Prostate gland (tissue), 2 donors: ENCODE results near the gene SYDE1.

Experiments
- POLR2AphosphoS5 ChIP-seq: sonication (generic); formaldehyde crosslinking; IDR thresholded peaks from one replicate; pipeline ENCODE4 v1.6.1; 2017; ENCODE audit warnings: antibody characterized with exemption
- TF ChIP-seq, protein P1 (sequence below), 4 experiments: fragments of 200-600 bp in 2 of 4; fragments of 450-650 bp in 2 of 4; sonication (generic) in 2 of 4; IDR thresholded peaks; 1 replicate in 3 of 4; 2 replicates in 1 of 4; pipeline ENCODE4 v1.5.1; 2016 to 2019; ENCODE audit warnings: antibody characterized with exemption in 4 of 4, mild to moderate bottlenecking in 2 of 4, moderate library complexity in 2 of 4

DNA sequence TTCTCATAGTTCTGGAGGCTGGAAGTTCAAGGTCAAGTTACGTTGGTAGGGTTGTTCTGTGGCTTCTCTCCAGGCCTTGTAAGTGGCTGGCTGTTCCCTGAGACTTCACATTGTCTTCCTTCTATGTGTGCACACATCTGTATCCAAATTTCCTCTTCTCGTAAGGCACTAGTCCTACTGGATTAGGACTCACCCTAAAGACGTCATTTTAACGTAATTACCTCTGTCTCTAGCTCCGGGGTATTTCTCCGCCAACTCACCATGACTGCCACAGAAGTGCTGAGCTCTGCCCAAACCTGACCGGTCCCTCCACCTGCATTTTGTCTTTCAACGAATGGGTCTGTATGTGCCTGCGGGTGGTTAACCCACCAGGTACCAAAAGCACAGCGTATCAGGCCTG lies 8.7 kb upstream of the SYDE1 start:
- TF ChIP-seq, protein P1, sequence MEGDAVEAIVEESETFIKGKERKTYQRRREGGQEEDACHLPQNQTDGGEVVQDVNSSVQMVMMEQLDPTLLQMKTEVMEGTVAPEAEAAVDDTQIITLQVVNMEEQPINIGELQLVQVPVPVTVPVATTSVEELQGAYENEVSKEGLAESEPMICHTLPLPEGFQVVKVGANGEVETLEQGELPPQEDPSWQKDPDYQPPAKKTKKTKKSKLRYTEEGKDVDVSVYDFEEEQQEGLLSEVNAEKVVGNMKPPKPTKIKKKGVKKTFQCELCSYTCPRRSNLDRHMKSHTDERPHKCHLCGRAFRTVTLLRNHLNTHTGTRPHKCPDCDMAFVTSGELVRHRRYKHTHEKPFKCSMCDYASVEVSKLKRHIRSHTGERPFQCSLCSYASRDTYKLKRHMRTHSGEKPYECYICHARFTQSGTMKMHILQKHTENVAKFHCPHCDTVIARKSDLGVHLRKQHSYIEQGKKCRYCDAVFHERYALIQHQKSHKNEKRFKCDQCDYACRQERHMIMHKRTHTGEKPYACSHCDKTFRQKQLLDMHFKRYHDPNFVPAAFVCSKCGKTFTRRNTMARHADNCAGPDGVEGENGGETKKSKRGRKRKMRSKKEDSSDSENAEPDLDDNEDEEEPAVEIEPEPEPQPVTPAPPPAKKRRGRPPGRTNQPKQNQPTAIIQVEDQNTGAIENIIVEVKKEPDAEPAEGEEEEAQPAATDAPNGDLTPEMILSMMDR (IDR thresholded peaks at IDR 0.05): no peak
- no peak for TF ChIP-seq POLR2AphosphoS5
